SKM-1 (cell line): ENCODE measurements around the gene TOP1.
"Not testable (repeated sequence)": the region's sequence is repeated elsewhere in the genome, so short reads cannot be mapped to it uniquely, and the experiment has no call there.

ENCODE experiments used
- DNase-seq: peaks from one replicate; lab custom pipeline; 2025; ENCODE audit not compliant: unreplicated experiment; lab: John Stamatoyannopoulos, UW

TOP1 gene

DNA sequence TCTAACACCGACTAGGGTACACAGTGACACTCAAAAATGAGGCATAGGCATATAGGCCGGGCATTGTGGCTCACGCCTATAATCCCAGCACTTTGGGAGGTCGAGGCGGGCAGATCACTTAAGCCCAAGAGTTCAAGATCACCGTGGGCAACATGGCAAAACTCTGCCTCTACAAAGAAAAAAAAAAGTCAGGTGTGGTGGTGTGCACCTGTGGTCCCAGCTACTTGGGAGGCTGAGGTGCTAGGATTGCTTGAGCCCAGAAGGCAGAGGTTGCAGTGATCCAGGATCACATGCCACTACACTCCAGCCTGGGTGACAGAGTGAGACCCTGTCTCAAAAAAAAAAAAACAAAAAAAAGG is 24.7 kb upstream of the TOP1 start:
- DNase-seq: not testable (repeated sequence)

DNA sequence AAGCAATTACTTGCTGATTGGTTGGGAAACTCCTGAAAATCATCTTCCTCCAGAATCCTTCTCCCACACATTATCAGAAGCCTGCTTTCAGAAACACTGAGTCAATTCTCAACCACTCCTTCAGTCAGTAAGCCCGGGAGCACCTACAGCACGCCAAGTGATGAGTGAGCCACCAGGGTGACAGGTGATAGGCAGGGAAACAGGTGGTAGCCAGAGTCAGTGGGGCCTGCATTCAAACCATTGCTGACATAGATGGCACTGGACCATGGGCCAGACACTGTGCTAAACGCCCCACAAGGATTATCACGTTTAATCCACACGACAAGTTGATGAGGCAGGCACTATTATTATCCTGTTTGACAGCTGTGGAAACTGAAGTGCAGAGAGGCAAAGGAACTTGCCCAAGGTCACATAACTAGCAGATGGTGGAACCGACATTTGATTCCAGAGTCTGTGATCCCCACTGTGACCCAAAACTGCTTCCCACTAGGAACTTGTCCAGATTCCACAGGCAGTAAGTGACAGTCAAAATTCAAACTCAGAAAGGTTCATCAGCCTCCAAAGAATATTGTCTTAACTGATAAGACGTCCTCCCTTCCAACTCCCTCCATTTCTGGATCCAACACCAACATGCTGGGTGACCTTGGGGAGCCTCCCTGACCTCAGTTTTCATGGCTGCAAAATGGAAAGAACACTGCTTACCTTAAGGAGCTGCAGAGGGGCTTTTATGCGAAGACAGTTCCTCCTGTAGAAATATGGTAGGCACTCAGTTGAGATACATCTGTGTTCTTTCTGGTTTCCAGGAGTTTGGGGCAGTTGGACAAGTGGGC is 23.9 kb upstream of the TOP1 start:
- no peak for DNase-seq

DNA sequence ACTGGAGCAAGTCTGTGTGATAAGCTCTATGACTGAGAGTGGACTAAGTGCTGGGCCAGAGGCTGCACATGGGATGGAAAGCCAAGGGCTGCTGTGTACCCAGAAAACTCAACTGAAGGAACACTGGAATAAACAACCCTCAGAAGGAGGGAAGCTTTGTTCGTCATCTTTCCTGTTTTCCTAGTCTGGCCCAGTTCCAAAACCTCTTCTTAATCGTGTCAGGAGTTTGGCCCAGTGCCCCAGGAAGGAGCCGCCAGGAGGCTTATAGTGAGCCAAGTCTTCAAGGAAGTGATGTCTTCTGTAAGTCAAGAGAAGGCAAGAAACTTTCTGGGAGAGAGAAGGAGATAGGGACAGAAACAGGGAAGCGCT is 23.3 kb upstream of the TOP1 start:
- DNase-seq: no peak

DNA sequence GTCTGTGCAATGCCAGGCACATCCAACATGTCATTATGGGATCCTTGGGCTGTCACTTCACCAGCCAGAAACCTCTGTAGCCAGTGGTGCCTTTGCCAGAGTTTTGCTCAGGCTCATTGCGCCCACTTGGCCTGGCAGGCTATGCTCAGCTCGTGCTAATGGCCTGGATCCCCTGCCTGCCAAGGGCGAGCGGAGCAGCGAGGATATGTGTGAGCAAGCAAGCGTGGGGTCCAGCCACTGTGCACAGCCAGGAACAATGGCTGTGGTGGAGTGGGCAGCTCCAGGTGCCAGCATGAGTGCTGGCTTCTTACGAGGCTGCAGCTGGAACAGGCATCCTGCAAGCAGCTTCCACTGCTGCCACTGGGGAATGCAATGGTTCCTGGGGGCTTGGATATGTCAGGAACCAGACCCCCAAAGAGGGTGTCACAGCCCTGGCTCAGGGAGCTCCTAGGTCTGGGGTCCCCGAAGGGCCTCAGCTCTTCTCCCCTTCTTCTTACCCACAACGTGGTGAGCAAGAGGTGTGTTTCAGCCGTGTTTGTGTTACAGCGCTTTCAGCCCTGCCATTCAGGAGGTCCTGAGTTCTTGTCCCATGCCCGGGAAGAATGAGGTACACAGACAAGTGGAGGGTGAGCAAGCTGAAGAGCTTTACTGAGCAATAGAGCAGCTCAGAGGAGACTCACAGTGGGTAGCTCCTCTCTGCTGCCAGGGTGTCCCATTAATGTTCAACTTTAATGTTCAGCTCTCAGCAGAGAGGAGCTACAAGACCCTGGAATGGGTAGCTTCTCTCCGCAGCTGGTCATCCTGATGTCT is 22.3 kb upstream of the TOP1 start:
- DNase-seq: no peak

DNA sequence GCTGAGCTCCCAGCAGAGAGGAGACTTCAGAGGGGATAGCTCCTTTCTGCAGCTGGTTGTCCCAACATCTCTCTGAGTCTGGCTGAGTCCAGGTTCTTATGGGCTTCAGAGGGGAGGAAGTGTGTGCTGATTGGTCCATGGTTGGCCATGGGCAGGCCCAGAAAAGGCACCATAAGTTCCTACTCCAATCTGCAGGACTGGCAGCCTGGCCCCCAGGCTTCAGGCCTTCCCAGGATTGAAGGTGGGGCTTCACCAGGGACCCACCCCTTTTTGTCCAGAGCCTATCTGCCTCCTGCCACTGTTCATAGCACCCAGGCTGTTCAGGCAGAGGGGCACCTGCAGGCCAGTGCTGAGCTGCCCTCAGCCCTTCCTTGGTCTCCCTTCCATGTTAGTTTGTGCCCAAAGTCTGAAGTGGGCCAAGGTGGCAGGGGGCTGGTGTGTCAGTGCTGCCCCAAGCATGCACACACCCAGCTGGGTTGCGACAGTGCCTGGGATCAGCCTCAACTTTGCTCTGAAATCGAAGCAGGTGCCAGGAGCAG is 21.6 kb upstream of the TOP1 start:
- DNase-seq: no peak

DNA sequence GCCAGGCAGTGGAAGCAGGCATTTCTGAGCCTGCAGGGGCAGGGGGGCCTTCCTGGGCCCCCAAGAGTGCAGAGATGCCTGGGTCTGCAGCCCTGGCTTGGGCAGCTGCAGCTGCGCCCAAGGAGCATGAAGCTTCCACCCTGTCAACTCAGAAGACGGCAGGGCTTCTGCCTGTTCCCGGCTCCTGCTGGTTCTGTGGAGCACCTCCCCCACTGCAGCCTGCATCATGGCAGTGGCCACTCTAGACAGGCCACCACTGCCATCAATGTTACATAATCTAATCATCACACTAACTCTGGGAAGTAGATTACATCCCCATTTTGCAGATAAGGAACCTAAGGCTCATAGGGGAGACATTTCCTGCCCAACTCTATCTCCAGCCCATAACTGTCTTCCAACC is 21.1 kb upstream of the TOP1 start:
- DNase-seq: no peak

DNA sequence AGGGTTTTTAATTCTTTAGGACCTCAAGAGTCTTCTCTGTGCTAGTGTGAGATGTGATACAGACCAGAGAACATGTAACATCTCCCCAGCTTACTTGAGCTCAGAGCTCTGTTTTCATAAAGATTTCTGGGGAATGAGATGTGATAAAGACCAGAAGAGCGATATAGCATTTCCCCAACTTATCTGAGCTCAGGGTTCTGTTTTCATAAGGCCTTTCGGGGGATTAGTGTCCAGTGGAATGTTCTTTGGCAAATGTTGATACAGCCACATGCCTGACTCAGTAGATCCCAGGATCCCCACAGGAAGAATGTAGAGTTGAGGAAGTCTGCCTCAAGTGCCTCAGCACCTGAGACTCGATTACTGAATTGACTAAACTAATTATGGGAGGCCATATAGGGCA is 18.7 kb upstream of the TOP1 start:
- DNase-seq: no peak

DNA sequence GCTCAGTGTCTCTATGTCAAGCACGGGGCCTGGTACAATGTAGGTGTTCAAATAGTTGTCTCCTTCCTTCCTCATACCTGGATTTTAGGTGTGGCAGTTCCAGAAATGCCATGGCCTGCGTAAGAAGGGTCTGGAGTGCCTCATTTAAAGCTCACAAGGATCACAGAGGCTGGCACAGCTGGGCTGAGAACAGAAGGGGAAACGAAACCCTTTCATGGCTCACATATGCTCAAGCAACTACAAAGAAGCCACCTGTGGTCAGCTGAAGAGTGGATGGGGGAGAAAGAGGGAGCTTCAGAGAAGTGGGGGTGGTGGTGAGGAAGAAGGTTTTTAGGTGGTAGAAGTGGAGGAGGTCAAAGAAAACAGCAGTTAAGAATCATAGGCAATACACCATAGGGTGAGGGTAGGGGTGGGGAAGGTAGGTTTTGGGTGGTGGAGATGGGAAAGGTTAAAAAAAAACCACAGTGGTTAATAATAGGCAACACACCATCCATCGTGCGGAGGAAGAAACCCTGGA is 17.0 kb upstream of the TOP1 start:
- DNase-seq: peak; percentile 18

DNA sequence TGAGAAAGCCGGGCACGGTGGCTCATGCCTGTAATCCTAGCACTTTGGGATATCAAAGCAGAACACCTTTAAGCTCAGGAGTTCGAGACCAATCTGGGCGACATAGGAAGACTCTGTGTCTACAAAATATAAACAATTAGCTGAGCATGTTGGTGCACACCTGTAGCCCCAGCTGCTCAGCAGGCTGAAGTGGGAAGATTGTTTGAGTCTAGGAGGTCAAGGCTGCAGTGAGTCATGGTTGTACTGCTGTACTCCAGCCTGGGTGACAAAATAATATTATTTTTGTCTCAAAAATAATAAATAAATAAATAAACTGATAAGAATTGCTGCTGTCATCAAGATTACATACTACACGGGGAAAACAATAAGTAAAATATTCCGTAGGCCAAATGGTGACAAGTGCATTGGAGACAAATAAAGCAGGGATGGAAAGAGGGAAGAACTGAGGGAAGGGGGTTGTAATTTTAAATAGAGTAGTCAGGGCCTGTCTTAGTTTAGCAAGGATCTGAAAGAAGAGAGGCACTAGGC is 14.0 kb upstream of the TOP1 start:
- no peak for DNase-seq

DNA sequence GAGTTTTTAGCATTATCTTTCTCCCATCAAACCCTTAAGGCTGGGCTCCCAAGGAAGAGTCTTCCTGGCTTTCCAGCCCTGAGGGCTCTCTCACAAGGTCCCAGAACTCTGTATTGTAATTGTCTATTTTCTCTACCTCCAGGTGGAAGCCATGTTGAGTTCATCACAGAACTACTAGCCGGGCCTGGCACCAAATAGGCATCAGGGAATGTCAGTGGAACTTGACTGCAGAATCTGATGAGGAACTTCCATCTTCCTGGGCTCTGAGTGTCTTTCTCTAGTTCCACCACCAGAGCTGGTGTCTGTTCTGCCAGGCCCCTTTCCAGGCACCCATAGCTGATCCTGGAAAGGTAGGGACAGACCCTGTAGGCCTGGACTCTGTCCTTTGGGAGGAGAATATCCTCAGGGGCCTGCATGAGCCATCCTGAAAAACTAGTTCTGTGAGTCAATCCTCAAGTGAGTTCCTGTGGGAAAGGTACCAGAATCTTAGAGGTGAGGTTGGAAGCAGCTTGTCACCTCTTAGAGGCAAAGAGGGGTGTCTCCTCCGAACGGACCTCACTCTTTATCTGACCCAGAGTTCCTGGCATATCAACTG is 11.1 kb upstream of the TOP1 start:
- DNase-seq: no peak

DNA sequence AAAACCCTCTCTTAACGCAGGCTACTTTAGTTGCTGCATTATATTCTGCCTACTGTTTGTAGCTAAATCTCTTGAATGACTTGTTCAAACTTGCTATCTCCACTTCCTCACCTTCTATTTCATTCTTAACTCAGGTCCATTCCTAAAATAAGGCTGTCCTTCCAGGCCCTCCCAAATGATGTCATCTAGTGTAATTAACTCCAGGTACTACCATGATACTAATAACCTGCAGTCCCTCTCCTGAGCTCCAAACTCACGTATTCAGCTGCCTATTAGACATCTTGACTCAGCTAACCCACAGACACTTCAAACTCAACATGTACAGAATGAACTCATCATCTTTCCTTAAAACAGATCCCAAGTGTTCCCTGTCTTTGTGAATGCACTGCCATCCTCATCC is 10.5 kb upstream of the TOP1 start:
- no peak for DNase-seq

DNA sequence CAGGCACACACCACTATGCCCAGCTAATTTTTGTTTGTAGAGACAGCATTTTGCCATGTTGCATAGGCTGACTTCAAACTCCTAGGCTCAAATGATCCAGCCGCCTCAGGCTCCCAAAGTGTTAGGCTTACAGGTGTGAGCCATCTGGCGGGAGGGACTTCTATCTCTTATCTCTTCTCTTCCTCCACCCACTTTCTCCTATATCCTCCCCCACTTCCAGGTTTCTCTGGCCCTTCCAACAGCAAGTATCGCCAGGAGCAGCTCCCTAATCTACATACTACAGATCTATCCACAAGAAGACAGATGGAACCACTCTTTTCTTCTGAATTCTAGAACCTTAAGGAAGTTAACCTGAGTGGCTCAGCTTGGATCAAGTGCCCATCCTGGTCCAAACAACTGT is 5.1 kb upstream of the TOP1 start:
- DNase-seq: no peak

DNA sequence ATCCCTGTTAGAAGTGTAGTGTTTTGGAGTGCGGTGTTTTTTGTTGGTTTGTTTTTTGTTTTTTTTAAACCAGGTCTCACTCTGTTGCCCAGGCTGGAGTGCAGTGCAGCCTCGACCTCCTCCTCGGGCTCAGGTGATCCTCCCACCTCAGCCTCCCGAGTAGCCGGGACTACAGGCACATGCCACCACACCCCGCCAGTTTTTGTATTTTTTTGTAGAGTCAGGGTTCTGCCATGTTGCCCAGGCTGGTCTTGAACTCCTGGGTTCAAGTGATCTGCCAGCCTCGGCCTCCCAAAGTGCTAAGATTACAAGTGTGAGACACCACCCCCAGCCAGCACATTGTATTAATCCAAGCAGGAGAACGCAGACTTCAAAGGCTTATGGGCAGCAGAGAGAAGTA is 1.3 kb upstream of the TOP1 start:
- DNase-seq: no peak

DNA sequence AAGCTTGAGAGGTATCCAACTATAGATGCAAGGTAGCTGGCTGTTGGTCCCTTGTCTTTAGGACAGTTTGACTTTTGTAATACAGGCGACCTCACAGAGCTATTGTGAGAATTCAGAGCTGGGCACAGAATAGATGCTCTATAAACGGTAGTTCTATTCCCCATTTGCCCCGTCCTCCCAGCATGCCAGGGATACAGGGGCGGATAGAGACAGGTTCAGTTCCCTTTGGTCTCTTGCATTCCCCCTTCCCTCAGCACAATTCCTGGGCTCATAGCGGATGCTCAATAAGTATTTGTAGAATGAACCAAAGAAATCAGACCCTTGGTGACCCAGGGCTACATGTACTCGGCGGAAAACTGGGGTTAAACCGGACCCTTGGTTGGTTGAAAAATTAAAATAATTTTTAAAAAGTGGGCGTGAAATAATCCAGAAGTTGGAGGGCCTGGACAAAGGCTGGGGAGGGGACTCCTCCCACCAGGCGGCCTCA is 707 bp upstream of the TOP1 start:
- DNase-seq: no peak

DNA sequence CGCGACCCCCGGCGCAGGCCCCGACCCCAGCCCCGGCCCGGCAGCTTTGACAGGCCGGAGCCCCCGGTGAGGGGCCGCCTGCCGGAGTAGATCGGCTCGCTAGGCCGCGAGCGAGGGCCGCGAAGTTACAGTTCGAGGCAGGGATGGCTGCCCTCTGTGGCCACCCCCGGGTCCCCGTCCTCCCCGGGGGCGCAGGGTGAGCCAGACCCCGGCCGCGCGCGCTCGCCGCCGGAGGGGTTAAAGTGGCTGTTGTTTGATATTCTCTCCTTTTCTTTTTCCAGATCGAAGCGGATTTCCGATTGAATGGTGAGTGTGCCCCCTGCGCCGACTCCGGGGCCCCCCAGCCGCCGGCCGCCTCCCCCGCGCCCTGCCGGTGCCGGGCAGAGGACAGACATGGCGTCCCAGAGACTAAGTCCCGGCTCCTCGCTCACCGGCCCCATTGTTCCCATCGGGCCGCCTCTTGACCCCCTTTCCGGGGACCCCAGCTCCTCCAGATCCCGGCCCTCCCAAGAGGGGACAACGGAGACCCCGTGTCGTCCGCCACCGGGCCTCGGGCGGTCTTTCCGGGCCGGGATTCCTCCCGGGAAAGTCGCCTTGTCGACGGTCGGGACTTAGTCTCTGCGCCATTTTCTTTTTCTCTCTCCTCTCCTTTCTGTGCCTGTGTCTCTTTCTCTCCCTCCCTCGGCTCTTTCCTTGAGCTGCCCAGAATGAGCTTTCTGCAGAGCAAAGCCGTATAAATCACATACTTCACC is 704 bp downstream of the TOP1 start:
- DNase-seq: no peak

DNA sequence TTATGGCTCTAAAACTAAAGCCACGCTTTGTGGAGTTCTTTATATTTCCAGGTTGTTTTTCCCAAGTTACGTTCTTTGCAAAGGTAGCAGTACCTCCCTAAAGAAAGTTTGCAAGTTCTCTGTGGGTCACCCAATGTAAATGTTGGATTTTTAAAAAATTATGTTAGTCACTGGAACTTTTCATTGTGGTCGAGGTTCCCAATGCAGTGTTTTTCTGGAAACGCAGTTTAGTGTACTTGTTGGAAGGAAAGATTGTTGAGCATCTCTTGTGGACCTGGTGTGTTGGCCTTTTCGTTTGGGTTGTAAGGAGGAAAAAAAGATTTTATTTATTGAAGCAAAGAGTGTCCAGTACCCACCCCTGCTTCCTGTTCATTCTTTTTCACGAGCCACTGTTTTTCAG is 1.4 kb downstream of the TOP1 start:
- DNase-seq: no peak

DNA sequence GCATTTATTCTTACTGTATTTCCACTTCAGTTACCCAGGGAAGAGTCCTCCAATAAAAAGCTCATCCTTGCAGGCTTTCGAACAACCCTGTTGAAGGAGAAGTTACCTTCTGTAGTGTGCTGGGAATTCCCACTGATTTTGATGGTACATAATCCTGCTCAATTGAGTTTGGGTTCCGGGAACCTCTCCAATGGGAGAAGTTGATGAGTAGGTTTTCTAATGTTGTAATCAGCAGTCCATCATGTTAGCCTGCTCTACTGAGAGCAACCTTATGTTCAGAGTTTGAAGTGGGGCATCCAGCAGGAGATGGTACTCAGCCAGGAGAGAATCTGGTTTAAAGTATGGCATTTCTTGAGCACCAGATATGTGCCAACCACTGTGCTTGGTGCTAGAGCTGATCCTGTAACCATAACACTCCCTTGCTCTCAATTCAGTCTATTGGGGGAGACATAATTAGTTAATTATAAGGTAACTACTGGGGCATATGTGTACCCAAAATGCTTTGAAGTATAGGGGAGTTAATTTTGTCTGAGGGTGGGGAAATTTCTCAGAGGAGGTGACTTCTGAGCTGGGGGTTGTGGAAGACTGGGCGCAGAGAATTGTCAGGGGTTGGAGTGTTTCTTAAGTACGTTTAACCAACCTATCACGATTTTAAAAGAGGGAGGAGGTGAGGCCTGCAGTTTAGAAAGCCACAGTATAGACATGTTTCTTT is 2.1 kb downstream of the TOP1 start:
- no peak for DNase-seq

DNA sequence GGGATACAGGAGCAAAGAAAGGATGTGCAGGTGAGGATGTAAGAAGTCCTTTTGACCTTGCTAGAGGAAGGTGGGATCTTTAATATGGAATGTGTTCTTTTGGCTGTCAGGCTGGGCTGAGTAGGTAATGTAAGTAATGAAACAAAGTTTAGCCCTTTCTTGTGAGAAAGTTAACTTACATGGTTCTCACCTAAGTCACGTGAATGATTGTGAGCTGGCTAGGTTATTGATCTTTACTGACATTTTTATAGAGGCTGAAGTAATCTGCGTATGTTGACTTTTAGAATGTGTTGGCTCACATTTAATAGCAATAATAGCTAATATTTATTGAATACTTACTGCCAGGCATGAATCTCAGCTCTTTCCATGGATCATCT is 2.6 kb downstream of the TOP1 start:
- DNase-seq: no peak

DNA sequence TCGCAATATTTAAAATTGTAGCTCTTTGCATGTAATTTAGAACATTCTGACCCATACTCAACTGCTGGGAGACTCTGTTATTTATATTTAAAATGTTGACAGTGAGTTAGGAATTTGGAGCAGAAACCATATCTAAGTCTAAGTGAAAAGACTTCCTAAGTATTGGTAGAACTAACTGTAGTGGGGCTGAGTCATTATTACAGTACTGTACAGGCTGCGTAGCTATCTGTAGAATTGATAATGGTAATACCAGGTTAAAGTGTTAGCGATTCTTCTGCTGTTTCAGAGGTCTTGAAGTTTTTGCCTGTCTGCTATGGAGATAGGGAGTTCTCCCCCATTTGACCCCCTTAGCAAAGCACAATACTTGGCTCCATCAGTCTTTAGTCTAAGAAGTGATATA is 3.6 kb downstream of the TOP1 start:
- no peak for DNase-seq

DNA sequence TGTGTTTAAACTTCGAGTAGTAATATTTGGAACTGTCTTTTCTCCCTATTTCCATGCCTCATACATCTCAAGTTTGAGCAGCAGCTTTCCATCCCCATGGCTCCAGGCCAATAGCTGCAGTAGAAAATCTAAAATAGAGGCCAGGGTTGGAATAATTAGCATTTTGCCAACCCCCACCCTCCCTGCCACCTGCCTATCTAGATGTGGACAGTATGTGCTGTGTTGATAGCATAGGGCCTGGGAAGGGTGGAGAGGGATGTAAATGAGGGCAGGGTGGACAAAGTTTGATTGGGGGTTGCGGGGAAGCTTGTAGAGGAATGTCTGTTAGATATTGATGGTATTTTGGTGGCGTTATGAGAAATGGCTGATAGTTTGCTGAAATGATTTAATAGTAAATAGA is 5.6 kb downstream of the TOP1 start:
- no peak for DNase-seq
